T-helper 2 cell treated with Interferon-gamma antibody and Interleukin-4, amounts not matched to agents 5 μg/mL and 100 μg/mL, for 36 hours (primary cell): ENCODE measurements around the gene PTRHD1.

Experiments used
- DNase-seq: peaks from one replicate; pipeline ENCODE4 v3.0.0; 2021; ENCODE audit warnings: low spot score
- H3K27ac Mint-ChIP-seq: one replicate; pipeline ENCODE4 v1.8.0; 2021; ENCODE audit warnings: mild to moderate bottlenecking, mixed read lengths
- H3K27me3 Mint-ChIP-seq: one replicate; pipeline ENCODE4 v1.8.0; 2021; ENCODE audit warnings: low read depth, mixed read lengths
- H3K36me3 Mint-ChIP-seq: one replicate; pipeline ENCODE4 v1.8.0; 2021; ENCODE audit warnings: low read depth, mixed read lengths
- H3K4me1 Mint-ChIP-seq: one replicate; pipeline ENCODE4 v1.8.0; 2021; ENCODE audit warnings: low read depth, mixed read lengths
- H3K4me3 Mint-ChIP-seq: one replicate; pipeline ENCODE4 v1.8.0; 2022; ENCODE audit warnings: mild to moderate bottlenecking, moderate library complexity, mixed read lengths
- H3K9me3 Mint-ChIP-seq: one replicate; pipeline ENCODE4 v1.8.0; 2021; ENCODE audit warnings: mixed read lengths

The PTRHD1 gene

DNA sequence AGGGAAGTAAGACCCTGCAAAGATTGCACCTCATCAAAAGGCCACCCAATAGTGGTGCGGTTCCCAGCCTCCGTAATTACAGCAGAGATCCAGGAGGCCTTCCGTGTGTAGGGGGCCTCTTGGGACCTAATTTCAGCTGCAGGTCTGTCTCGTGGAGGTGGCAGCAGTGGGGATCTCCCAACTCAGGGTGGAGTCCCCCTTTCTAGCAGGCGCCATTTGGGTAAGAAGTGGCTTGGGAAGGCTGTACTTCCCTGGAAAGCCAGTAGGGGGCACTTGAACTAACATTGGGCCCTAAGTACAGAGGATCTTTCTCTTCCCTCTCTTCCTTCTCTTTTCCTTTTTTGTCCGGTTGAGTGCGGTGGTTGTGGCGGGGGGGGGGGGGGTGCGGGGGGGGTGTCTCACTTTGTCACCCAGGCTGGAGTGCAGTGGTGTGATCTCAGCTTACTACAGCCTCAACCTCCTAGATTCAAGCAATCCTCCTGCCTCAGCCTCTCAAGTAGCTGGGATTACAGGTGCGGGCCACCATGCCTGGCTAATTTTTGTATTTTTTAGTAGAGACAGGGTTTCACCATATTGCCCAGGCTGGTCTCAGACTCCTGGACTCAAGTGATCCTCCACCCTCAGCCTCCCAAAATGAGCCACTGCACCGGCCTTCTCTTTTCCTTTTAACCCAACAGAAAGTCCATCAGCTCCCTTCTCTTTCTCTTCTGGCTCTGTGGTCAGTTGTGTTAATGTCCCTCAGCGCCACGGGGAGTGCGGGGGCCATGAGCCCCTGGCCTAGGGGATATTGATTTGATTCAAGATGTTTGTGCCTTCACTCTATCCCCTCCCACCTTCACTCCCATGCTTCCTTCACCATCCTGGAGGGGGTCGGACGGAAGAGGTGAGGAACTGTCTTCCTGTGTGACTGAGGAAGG, 32.0 kb upstream of the PTRHD1 start:
- Mint-ChIP-seq H3K4me1 (peaks cover 17% of the 10 kb centered on the region), H3K36me3 (peaks cover 45% of the 10 kb centered on the region), H3K9me3 (no peaks in the 10 kb centered on the region), H3K27ac (peak overlapping the region; percentile 86), H3K4me3 (no peak overlapping the region), H3K27me3 (no peaks in the 10 kb centered on the region)
- no peak for DNase-seq

DNA sequence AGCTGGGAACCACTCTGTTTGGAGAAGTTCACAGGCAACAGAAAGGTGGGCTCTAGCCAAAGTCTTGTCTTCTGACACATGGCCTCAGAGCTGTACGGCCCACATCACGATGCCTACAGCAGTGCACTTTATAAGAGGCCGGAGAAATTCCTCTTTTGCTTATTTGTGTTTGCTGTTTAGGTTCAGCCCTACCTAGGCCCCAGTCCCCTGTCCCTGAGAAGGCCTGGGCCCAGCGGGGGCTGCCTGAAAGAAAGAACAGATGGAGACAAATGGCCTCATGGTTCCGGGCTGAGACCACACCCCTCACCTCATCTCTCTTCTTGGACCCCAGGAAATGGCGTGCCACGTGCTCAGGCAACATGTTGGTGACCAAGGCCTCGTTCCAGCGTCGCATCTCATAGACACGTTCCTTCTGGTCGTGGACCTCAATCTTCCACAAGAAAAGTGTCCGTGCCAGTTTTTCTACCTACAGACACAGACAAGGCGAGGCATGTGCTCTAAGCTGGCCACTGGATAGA, 30.9 kb upstream of the PTRHD1 start:
- Mint-ChIP-seq H3K4me3 (no peak overlapping the region), H3K4me1 (peaks cover 17% of the 10 kb centered on the region), H3K27ac (peak overlapping the region; percentile 36), H3K36me3 (peaks cover 48% of the 10 kb centered on the region), H3K9me3 (no peaks in the 10 kb centered on the region), H3K27me3 (no peaks in the 10 kb centered on the region)
- no peak for DNase-seq

DNA sequence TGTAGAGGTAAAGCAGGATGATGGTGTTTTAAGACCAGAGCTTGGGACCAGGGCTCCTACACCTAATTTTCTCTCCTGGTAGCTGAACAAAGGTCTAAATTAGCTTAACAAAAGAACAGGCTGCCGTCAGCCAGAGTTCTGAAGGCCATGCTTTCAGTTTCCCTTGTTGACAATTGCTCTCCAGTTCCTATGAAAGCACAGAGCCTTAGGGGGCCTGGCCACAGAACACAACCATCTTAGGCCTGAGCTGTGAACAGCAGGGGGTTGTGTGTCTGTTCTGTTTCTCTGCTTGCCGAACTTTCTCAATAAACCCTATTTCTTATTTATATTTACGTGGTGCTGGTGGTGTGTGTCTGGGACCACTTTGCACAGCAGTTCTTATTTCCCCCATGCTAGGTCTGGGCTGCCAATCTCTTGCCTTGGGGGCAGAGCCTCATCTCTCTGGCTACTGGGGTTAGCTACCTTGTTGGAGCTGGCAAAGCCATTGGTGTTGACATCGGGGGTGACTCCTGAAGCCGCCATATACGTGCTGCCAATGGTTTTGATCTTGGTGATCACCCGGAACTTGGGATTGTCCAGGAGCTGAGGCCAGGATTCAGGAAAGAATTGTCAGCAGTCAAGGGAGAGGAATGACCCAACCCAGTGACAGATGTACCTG, 29.0 kb upstream of the PTRHD1 start:
- H3K4me1 Mint-ChIP-seq = peaks cover 16% of the 10 kb centered on the region
- H3K27ac Mint-ChIP-seq = peak overlapping the region; percentile 15
- H3K9me3 Mint-ChIP-seq = no peaks in the 10 kb centered on the region
- peaks cover 63% of the 10 kb centered on the region for H3K36me3 Mint-ChIP-seq
- no peaks in the 10 kb centered on the region for H3K27me3 Mint-ChIP-seq
- H3K4me3 Mint-ChIP-seq = no peak overlapping the region
- DNase-seq = no peak

GRCh38 chr2:24821433-24821891, 28.3 kb upstream of the PTRHD1 start:
- no peak for DNase-seq
- Mint-ChIP-seq H3K4me1 (peaks cover 9% of the 10 kb centered on the region), H3K36me3 (peaks cover 70% of the 10 kb centered on the region), H3K27me3 (no peaks in the 10 kb centered on the region), H3K27ac (no peak overlapping the region), H3K4me3 (no peak overlapping the region), H3K9me3 (no peaks in the 10 kb centered on the region)

GRCh38 chr2:24820598-24821432, 27.6 kb upstream of the PTRHD1 start:
- Mint-ChIP-seq H3K27ac (no peak overlapping the region), H3K36me3 (peaks cover 72% of the 10 kb centered on the region), H3K27me3 (no peaks in the 10 kb centered on the region), H3K9me3 (no peaks in the 10 kb centered on the region), H3K4me3 (no peak overlapping the region), H3K4me1 (peaks cover 4% of the 10 kb centered on the region)
- DNase-seq = no peak

DNA sequence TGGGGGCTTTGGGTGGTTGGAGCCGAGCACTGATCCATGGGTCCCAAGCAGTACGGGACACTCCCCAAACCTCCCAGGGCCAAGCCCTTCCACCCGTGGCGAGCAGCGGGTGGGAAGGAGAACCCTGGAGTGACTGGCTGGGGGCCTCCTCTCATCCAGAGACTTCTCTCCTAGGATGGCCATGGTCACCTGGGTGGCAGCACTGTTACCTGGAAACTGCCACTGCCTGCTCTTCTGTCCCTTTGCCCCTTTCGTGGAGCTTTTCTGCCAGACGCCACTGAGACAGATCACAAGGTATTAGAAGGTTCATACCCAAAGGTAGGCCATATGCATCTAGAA, 27.0 kb upstream of the PTRHD1 start:
- H3K4me1 Mint-ChIP-seq = no peaks in the 10 kb centered on the region
- H3K27me3 Mint-ChIP-seq = no peaks in the 10 kb centered on the region
- H3K36me3 Mint-ChIP-seq = peaks cover 74% of the 10 kb centered on the region
- H3K27ac Mint-ChIP-seq = no peak overlapping the region
- no peak for DNase-seq
- H3K9me3 Mint-ChIP-seq = no peaks in the 10 kb centered on the region
- H3K4me3 Mint-ChIP-seq = no peak overlapping the region

DNA sequence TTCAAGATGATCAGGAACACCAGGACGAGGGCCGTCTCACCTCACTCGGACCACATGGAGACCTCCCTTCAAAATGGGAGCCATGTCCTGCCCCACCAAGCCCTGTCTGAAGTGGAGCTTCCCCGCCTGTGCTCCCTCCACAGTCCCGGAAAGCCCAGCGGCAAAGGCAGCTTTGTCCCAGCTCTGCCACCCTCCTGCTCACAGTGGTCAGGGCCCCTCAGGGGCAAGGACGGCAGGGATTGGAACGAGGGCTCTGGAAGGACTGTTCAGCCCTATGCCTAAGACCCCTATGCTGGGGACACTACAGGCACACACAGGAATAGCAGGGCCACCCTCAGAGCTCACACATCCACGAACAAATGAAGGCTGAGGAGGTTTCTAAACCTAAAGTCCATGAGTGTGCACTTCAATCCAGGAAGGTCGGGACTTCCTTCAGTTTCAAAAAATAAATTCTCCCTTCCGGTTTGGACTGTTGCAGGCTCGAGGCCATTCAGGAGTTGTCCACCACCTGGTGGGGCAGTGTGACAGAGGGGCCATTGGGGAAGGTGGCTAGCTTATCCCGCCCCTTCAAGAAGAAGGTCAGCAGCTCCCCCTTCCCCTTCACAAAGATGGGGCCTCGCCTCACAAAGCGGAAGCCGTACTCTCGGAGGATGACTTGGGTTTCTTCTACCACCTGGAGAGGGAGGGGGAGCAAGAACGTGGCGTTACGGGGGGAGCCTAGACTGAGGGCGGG, 26.4 kb upstream of the PTRHD1 start:
- no peak overlapping the region for H3K4me3 Mint-ChIP-seq
- no peaks in the 10 kb centered on the region for H3K27me3 Mint-ChIP-seq
- no peak overlapping the region for H3K27ac Mint-ChIP-seq
- peaks cover 73% of the 10 kb centered on the region for H3K36me3 Mint-ChIP-seq
- no peaks in the 10 kb centered on the region for H3K4me1 Mint-ChIP-seq
- DNase-seq = no peak
- no peaks in the 10 kb centered on the region for H3K9me3 Mint-ChIP-seq

DNA sequence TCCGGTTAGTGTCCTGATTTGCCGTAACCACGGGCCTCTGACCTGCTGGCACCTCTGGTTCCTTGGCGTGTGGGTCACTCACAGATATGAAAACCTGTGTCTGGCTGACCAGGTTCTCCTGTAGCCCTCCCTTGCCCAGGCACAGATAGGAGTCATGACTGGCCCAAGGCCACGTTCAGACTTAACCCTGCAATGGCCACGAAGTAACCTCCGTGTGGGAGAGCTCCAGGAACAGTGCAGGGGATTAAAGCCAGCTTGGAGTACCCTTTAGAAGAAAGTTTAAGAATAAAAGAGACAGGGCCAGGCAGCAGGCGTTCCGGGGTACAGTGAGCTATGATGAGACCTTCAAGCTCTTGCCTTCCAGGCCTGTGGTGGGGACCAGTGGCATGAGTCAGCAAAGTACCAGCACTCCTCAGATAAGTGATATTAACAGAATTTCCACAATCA, 25.6 kb upstream of the PTRHD1 start:
- Mint-ChIP-seq H3K9me3 (no peaks in the 10 kb centered on the region), H3K4me1 (peaks cover 4% of the 10 kb centered on the region), H3K4me3 (no peak overlapping the region), H3K27ac (no peak overlapping the region), H3K27me3 (no peaks in the 10 kb centered on the region), H3K36me3 (peaks cover 74% of the 10 kb centered on the region)
- no peak for DNase-seq

- Mint-ChIP-seq H3K27ac (no peak overlapping the region), H3K36me3 (peaks cover 74% of the 10 kb centered on the region), H3K9me3 (no peaks in the 10 kb centered on the region), H3K4me1 (peaks cover 5% of the 10 kb centered on the region), H3K27me3 (no peaks in the 10 kb centered on the region), H3K4me3 (no peak overlapping the region)
- DNase-seq = no peak
Measured at GRCh38 chr2:24816884-24817283, 23.7 kb upstream of the PTRHD1 start.

- no peak for DNase-seq
- H3K27me3 Mint-ChIP-seq = no peaks in the 10 kb centered on the region
- H3K9me3 Mint-ChIP-seq = no peaks in the 10 kb centered on the region
- no peak overlapping the region for H3K4me3 Mint-ChIP-seq
- peak overlapping the region; percentile 31 for H3K27ac Mint-ChIP-seq
- peaks cover 5% of the 10 kb centered on the region for H3K4me1 Mint-ChIP-seq
- peaks cover 71% of the 10 kb centered on the region for H3K36me3 Mint-ChIP-seq
Measured at GRCh38 chr2:24816404-24816803, 23.2 kb upstream of the PTRHD1 start.

DNA sequence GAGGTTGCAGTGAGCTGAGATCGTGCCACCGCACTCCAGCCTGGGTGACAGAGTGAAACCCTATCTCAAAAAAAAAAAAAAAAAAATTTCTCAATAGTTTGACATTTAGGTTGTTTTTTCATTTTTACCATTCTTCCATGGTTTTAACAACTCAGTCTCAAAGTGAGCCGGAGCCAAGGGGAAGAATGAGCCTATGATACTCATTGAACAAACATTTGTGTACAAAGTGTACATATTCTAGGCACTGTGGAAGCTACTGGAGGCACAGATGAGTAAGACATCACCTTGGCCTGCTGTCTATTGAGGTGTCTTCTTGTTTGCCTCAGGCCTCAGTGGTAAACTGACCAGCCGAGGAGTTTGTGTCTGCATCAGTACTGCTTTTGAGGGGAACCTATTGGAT, 22.0 kb upstream of the PTRHD1 start:
- Mint-ChIP-seq H3K27me3 (no peaks in the 10 kb centered on the region), H3K9me3 (no peaks in the 10 kb centered on the region), H3K4me3 (no peak overlapping the region), H3K27ac (no peak overlapping the region), H3K36me3 (peaks cover 62% of the 10 kb centered on the region), H3K4me1 (peaks cover 5% of the 10 kb centered on the region)
- no peak for DNase-seq

GRCh38 chr2:24814516-24814915, 21.3 kb upstream of the PTRHD1 start:
- Mint-ChIP-seq H3K27ac (no peak overlapping the region), H3K4me1 (peaks cover 8% of the 10 kb centered on the region), H3K36me3 (peaks cover 64% of the 10 kb centered on the region), H3K4me3 (no peak overlapping the region), H3K9me3 (no peaks in the 10 kb centered on the region), H3K27me3 (no peaks in the 10 kb centered on the region)
- no peak for DNase-seq

- Mint-ChIP-seq H3K4me3 (no peak overlapping the region), H3K27ac (no peak overlapping the region), H3K27me3 (no peaks in the 10 kb centered on the region), H3K9me3 (no peaks in the 10 kb centered on the region), H3K36me3 (peaks cover 59% of the 10 kb centered on the region), H3K4me1 (peaks cover 13% of the 10 kb centered on the region)
- DNase-seq = no peak
Measured at GRCh38 chr2:24813691-24814137, 20.5 kb upstream of the PTRHD1 start.
